B cell (primary cell): ENCODE data around the gene TLL1. TPM values are rescaled to one million over a fixed set of nuclear protein-coding genes. Genes with fewer than 3 reads are reported as not detected.

Experiments
- polyA plus RNA-seq: library from polyadenylated mRNA; depleted of rRNA; stranded (reverse); fragments of >200 nt; gene quantifications from 2 replicates; pipeline ENCODE4 v1.2.3, GENCODE V29; 2012
- small RNA-seq: library from RNA; depleted of rRNA; stranded (forward); fragments of <200 nt; gene quantifications from one replicate; pipeline ENCODE3, GENCODE V24; 2012; ENCODE audit warnings: low replicate concordance, low read depth; ENCODE audit not compliant: insufficient read length
- total RNA-seq, 2 donors: library from RNA; stranded (reverse); fragments of 120-200 nt in 1 of 2; gene quantifications; 1 replicate in 1 of 2; 2 replicates in 1 of 2; pipeline versions ENCODE4 v1.2.3 to v1.2.4, GENCODE V29; 2013 to 2022

TLL1 gene
- total and polyA plus RNA-seq, 2 donors (not counting 1 experiment from before 2014, with no cell fraction given), result not detected

Small RNA genes lying within 50 kb of the gene (small RNA-seq; reads per million reads assigned to genes)
- not detected for gene RNA5SP170
